DOHH2 (cell line): ENCODE data around the gene MAL.

ENCODE experiments used
- EZH2phosphoT487 ChIP-seq: fragments of 200-600 bp; sonication (generic); IDR thresholded peaks from 2 replicates; pipeline ENCODE4 v1.6.1; 2017; ENCODE audit warnings: borderline replicate concordance, mild to moderate bottlenecking, antibody characterized with exemption, low read length, moderate library complexity, mixed read lengths
- TF ChIP-seq, protein P1 (sequence below): fragments of 200-600 bp; sonication (generic); IDR thresholded peaks from one replicate; pipeline ENCODE4 v1.5.1; 2014; ENCODE audit warnings: antibody characterized with exemption, mild to moderate bottlenecking, low read depth, low read length; ENCODE audit not compliant: poor library complexity, severe bottlenecking

DNA sequence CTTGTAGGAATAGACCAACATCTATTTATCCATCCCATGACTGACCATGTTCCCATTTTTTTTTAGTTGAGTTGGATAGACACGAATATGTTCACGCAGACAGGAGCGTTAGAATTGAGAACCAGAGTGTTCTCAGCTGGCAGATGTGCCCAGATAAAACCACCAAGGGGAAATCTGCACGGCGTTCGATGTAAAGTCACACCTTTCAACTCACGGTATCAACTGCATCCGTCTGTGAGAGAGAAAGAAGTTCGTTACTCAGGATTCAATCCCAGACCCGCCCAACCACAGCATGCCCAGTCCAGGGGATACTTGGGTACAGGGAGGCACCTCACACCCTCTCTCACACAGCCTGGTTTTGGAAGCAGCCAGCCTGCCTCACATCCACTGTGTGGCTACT lies 26.1 kb downstream of the MAL start:
- TF ChIP-seq, protein P1, sequence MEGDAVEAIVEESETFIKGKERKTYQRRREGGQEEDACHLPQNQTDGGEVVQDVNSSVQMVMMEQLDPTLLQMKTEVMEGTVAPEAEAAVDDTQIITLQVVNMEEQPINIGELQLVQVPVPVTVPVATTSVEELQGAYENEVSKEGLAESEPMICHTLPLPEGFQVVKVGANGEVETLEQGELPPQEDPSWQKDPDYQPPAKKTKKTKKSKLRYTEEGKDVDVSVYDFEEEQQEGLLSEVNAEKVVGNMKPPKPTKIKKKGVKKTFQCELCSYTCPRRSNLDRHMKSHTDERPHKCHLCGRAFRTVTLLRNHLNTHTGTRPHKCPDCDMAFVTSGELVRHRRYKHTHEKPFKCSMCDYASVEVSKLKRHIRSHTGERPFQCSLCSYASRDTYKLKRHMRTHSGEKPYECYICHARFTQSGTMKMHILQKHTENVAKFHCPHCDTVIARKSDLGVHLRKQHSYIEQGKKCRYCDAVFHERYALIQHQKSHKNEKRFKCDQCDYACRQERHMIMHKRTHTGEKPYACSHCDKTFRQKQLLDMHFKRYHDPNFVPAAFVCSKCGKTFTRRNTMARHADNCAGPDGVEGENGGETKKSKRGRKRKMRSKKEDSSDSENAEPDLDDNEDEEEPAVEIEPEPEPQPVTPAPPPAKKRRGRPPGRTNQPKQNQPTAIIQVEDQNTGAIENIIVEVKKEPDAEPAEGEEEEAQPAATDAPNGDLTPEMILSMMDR, result no peak
- no peak for TF ChIP-seq EZH2phosphoT487
